Heart left ventricle (tissue), 13 donors: ENCODE measurements around the gene CHAT.

Source experiments
- CTCF ChIP-seq, 12 donors: fragments of 200-600 bp; sonication (generic) in 4 of 12; IDR thresholded peaks; one replicate each; pipeline versions ENCODE4 v1.5.0 to v1.8.0; 2018 to 2022; ENCODE audit warnings: antibody characterized with exemption in 12 of 12, mild to moderate bottlenecking in 5 of 12
- POLR2A ChIP-seq, 2 donors: fragments of 450-650 bp; IDR thresholded peaks; one replicate each; pipeline ENCODE4 v1.6.1; 2017; ENCODE audit warnings: antibody characterized with exemption in 2 of 2, mild to moderate bottlenecking in 2 of 2, moderate library complexity in 2 of 2
- donor health status: ischemic (EF 13 %, LVEDD 7.1; RV severe dilation, severe dysfunction).
- donor health status: DM: no; HTN: yes; CAD: no.
- donor health status: DM: no; HTN: no; CAD: no.
- donor health status: ischemic (EF 25% LVEDD 6.9; RV normal size, moderate dysfunction).
- donor health status: ischemic (EF 25% LVEDD 5.7; RV mildly dilated, moderate dysfunction).
- donor health status: ischemic (EF 35%, LVEDD 5.7; RV mildly dilated, moderate dysfunction).
- donor health status: nonischemic (EF 11% LVEDD 7.7; RV severe dilation, severe dysfunction).
- donor health status: DM: yes; HTN: yes; CAD: no.
- donor health status: PGD.
- donor health status: ischemic (EF 29% LVEDD 5.4; RV normal size, mild dysfunction).
- donor health status: nonischemic (EF 23%, LVEDD 6.1; RV moderate dilation, normal function).

GRCh38 chr10:49601857-49602256, 12.0 kb upstream of the CHAT start:
- TF ChIP-seq POLR2A (IDR thresholded peaks at IDR 0.05) (no peak), CTCF (IDR thresholded peaks at IDR 0.05) (no peak)
